GM12878 (cell line): Measurements from ENCODE around the gene CHD6. TPM values are rescaled to one million over a fixed set of nuclear protein-coding genes. Genes with fewer than 3 reads are reported as not detected.

ENCODE experiments used
- ATAC-seq: fragments of 200-7000 bp; cut with Tn5 transposase; 3 replicates; pipeline ENCODE4 v1.9.1; 2020; ENCODE audit warnings: mild to moderate bottlenecking, moderate library complexity
- BruUV-seq: library from RNA; stranded (reverse); fragments of 400-500 nt; replicated peaks from 2 replicates; lab custom pipeline; 2021; lab: Mats Ljungman, UMichigan
- CTCF ChIA-PET: fragments of 300-600 bp; sonication (Branson Sonifier 250); formaldehyde crosslinking; extraction: SDS; loops from one replicate; lab custom pipeline; 2021; ENCODE audit warnings: inconsistent platforms; lab: Yijun Ruan, JAX
- POLR2A ChIA-PET: fragments of 350-600 bp; formaldehyde crosslinking; extraction: SDS; loops from one replicate; lab custom pipeline; 2021; ENCODE audit warnings: inconsistent platforms; lab: Charles Lee
- RAD21 ChIA-PET: fragments of 300-600 bp; sonication (Branson Sonifier 250); formaldehyde crosslinking; loops from one replicate; lab custom pipeline; 2023; ENCODE audit warnings: antibody characterized with exemption; ENCODE audit not compliant: unreplicated experiment; lab: Charles Lee
- SMC1A ChIA-PET: fragments of 300-600 bp; sonication (Branson Sonifier 250); formaldehyde crosslinking; loops from one replicate; lab custom pipeline; 2023; ENCODE audit not compliant: unreplicated experiment, uncharacterized antibody; lab: Charles Lee
- DNase-seq: peaks from one replicate; pipeline ENCODE4 v3.0.0-alpha.2; 2011; ENCODE audit warnings: low read depth, low spot score
- FAIRE-seq: peaks from 3 replicates; lab custom pipeline; 2011; peaks lifted over from hg19 to GRCh38; lab: Jason Lieb, UNC
- H2AFZ ChIP-seq: 2 replicates; pipeline ENCODE4 v1.6.0; 2011; ENCODE audit warnings: low read depth, low read length, control low read depth; ENCODE audit not compliant: control insufficient read depth
- H3K27ac ChIP-seq: 2 replicates; pipeline ENCODE4 v1.5.1; 2011; ENCODE audit warnings: control low read depth; ENCODE audit not compliant: control insufficient read depth, insufficient read depth
- H3K27me3 ChIP-seq, 2 experiments: replicated peaks in 1 of 2; 2 replicates each; pipeline versions ENCODE4 v1.6.0 to v1.6.1; 2011; ENCODE audit warnings: low read length in 1 of 2; ENCODE audit not compliant: control insufficient read depth in 2 of 2, insufficient read depth in 2 of 2
- H3K36me3 ChIP-seq, 2 experiments: 2 replicates each; pipeline ENCODE4 v1.5.1; 2011; ENCODE audit warnings: low read length in 1 of 2; ENCODE audit not compliant: control insufficient read depth in 2 of 2, insufficient read depth in 2 of 2
- H3K4me1 ChIP-seq: 2 replicates; pipeline ENCODE4 v1.6.1; 2011; ENCODE audit warnings: mild to moderate bottlenecking, low read length, moderate library complexity, mixed read lengths; ENCODE audit not compliant: control insufficient read depth, insufficient read depth
- H3K4me2 ChIP-seq: 2 replicates; pipeline ENCODE4 v1.6.0; 2011; ENCODE audit warnings: control low read depth; ENCODE audit not compliant: control insufficient read depth, insufficient read depth
- H3K4me3 ChIP-seq: fragments of 200-600 bp; sonication (generic); 2 replicates; pipeline ENCODE4 v1.5.1; 2016
- H3K79me2 ChIP-seq: 2 replicates; pipeline ENCODE4 v1.6.0; 2011; ENCODE audit warnings: low read length; ENCODE audit not compliant: control insufficient read depth, insufficient read depth
- H3K9ac ChIP-seq: 2 replicates; pipeline ENCODE4 v1.8.0; 2011; ENCODE audit warnings: low read length, control low read depth, mixed read lengths; ENCODE audit not compliant: control insufficient read depth, insufficient read depth
- H3K9me3 ChIP-seq: replicated peaks from 3 replicates; pipeline ENCODE4 v1.5.1; 2011; ENCODE audit warnings: mild to moderate bottlenecking, low read length; ENCODE audit not compliant: control insufficient read depth, insufficient read depth
- H4K20me1 ChIP-seq: 2 replicates; pipeline ENCODE4 v1.6.0; 2011; ENCODE audit not compliant: control insufficient read depth, insufficient read depth
- CHD4 ChIP-seq: fragments of 200-600 bp; sonication (generic); IDR thresholded peaks from 2 replicates; pipeline ENCODE4 v1.6.1; 2016; ENCODE audit warnings: mild to moderate bottlenecking
- E2F8 ChIP-seq: fragments of 450-650 bp; IDR thresholded peaks from 2 replicates; pipeline ENCODE4 v1.6.1; 2018; ENCODE audit warnings: mild to moderate bottlenecking, low read depth, moderate library complexity; ENCODE audit not compliant: partially characterized antibody
- FOS ChIP-seq: IDR thresholded peaks from 3 replicates; pipeline ENCODE4 v1.6.1; 2011; ENCODE audit warnings: borderline replicate concordance; ENCODE audit not compliant: insufficient read length; ENCODE audit errors: extremely low read depth
- FOXM1 ChIP-seq: IDR thresholded peaks from 2 replicates; pipeline ENCODE4 v1.6.1; 2012; ENCODE audit warnings: low read depth, mild to moderate bottlenecking, inconsistent platforms, low read length, moderate library complexity
- HDAC6 ChIP-seq: fragments of 200-600 bp; sonication (generic); IDR thresholded peaks from one replicate; pipeline ENCODE4 v1.8.0; 2017; ENCODE audit warnings: antibody characterized with exemption; ENCODE audit not compliant: unreplicated experiment
- MTA2 ChIP-seq: fragments of 450-650 bp; IDR thresholded peaks from 2 replicates; pipeline ENCODE4 v1.6.1; 2016; ENCODE audit warnings: low read depth, mild to moderate bottlenecking, moderate library complexity
- NFYA ChIP-seq: IDR thresholded peaks from 2 replicates; pipeline ENCODE4 v1.6.1; 2011; ENCODE audit warnings: low read depth, mild to moderate bottlenecking, low read length, improper control_type of control experiment, borderline replicate concordance
- RFX5 ChIP-seq: IDR thresholded peaks from 2 replicates; pipeline ENCODE4 v1.6.1; 2011; ENCODE audit warnings: low read depth, low read length, improper control_type of control experiment
- SMC3 ChIP-seq: IDR thresholded peaks from 2 replicates; pipeline ENCODE4 v1.6.1; 2011; ENCODE audit warnings: low read length, improper control_type of control experiment, borderline replicate concordance
- TARDBP ChIP-seq: IDR thresholded peaks from 2 replicates; pipeline ENCODE4 v1.6.1; 2016; ENCODE audit warnings: borderline replicate concordance
- ZBTB11 ChIP-seq: fragments of 450-650 bp; formaldehyde crosslinking; IDR thresholded peaks from 2 replicates; pipeline ENCODE4 v1.5.0; 2022; ENCODE audit warnings: mild to moderate bottlenecking, missing genetic modification characterization
- WGBS: methylation state at CpG from one replicate; pipeline ENCODE4 v1.1.6; 2016; ENCODE audit warnings: low lambda C conversion rate; ENCODE audit not compliant: insufficient replicate concordance, insufficient coverage; ENCODE audit errors: missing lambda C conversion rate; 5-methylcytosine and 5-hydroxymethylcytosine counted together
- in situ Hi-C: fragments of 300-500 bp; cut with MboI; formaldehyde crosslinking; loops from 9 replicates; pipeline ENCODE4 v1.14.3; 2018; ENCODE audit warnings: mixed read lengths
- intact Hi-C: fragments of 100-400 bp; cut with micrococcal nuclease; formaldehyde crosslinking; loops from one replicate; pipeline ENCODE4 v1.14.2; 2022; ENCODE audit not compliant: unreplicated experiment
- polyA plus RNA-seq, 11 experiments: library from polyadenylated mRNA; depleted of rRNA in 4 of 11; unstranded in 6 of 11; stranded (reverse) in 5 of 11; fragments of >200 nt; fragmentation: Nextera tagmentation in 4 of 11; fragmentation: Illumina TruSeq in 1 of 11; extraction: Ambion mirVana in 4 of 11; extraction: Trizol in 1 of 11; gene quantifications; 1 replicate in 1 of 11; 2 replicates in 10 of 11; pipeline versions ENCODE4 v1.2.1 to v1.2.3, GENCODE V29; 2011 to 2016; ENCODE audit warnings: inconsistent platforms in 2 of 11, missing spikeins in 2 of 11, low read depth in 1 of 11
- total RNA-seq, 4 experiments: library from RNA; depleted of rRNA in 3 of 4; stranded (reverse); fragments of >200 nt in 3 of 4; fragmentation: Illumina TruSeq in 1 of 4; extraction: Trizol in 1 of 4; gene quantifications; 2 replicates each; pipeline versions ENCODE4 v1.2.1 to v1.2.3, GENCODE V29; 2013 to 2021

Gene CHD6
- total and polyA plus RNA-seq, 10 of the 15 experiments (the other 5 are each of a cell fraction or from before 2014, with no cell fraction given) = 4.3 to 25.5 (median 17.1) TPM

DNA sequence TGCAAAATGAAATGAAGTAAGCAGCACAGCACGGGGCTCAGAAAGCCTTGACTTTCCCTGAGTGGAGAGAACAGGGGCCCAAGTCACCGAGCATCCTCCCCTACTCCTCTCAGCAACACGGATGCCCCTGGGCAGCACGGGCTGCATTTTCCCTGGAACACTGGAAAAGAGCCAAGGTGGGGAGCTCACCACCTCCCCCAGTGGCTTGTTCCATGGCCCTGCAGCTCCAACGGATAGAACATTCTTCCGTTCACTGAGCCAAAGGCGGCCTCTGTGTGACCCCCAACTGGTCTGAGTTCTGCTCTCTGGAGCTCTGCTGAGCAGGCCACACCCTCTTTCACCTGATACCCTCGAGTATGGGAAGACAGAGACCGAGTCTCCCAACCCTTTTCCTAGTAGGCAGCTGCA lies 230.7 kb downstream of the CHD6 start:
- POLR2A ChIA-PET = no interaction called here
- no peak for DNase-seq
- intact Hi-C loops (no loop called here), in situ Hi-C loops (no loop called here)
- Histone ChIP-seq H3K27me3 (no peaks in the 10 kb centered on the region), H3K4me3 (no peak overlapping the region), H3K27ac (no peak overlapping the region), H3K4me1 (no peaks in the 10 kb centered on the region), H3K36me3 (no peaks in the 10 kb centered on the region), H2AFZ (no peak overlapping the region)
- no TSS peak for BruUV-seq
- FAIRE-seq = no peak
- no peak for TF ChIP-seq HDAC6
- TF ChIP-seq RFX5 = no peak
- TF ChIP-seq FOXM1 = no peak
- no peak for TF ChIP-seq MTA2
- no peak for TF ChIP-seq FOS
- TF ChIP-seq CHD4 = no peak
- TF ChIP-seq, all 136 proteins: peak for 0
- H3K9me3 ChIP-seq = no peaks in the 10 kb centered on the region
- SMC1A ChIA-PET = no interaction called here
- WGBS = 24% methylated on average over 9 of the region's 9 CpGs
- H3K4me2 ChIP-seq = no peak overlapping the region
- no peak for ATAC-seq
- RAD21 ChIA-PET = interaction anchor here (0.6 kb wide), 1 partner anchor 14 kb away, joined by 3 read pairs; no protein-coding TSS in a partner anchor
- CTCF ChIA-PET = no interaction called here
- no peak overlapping the region for H3K9ac ChIP-seq
- H4K20me1 ChIP-seq = no peaks in the 10 kb centered on the region
- no peaks in the 10 kb centered on the region for H3K79me2 ChIP-seq

GRCh38 chr20:41386502-41387427 lies 231.4 kb downstream of the CHD6 start:
- Histone ChIP-seq H4K20me1 (no peaks in the 10 kb centered on the region), H3K9me3 (no peaks in the 10 kb centered on the region), H3K27me3 (no peaks in the 10 kb centered on the region), H3K79me2 (no peaks in the 10 kb centered on the region), H3K4me1 (no peaks in the 10 kb centered on the region), H2AFZ (no peak overlapping the region), H3K36me3 (no peaks in the 10 kb centered on the region), H3K9ac (no peak overlapping the region), H3K27ac (no peak overlapping the region), H3K4me3 (no peak overlapping the region), H3K4me2 (no peak overlapping the region)
- FAIRE-seq = no peak
- ChIA-PET CTCF (no interaction called here), SMC1A (no interaction called here), RAD21 (no interaction called here), POLR2A (no interaction called here)
- DNase-seq = no peak
- 36% methylated on average over 14 of the region's 14 CpGs for WGBS
- ATAC-seq = no peak
- intact Hi-C loops (no loop called here), in situ Hi-C loops (no loop called here)
- no TSS peak for BruUV-seq
- TF ChIP-seq NFYA (no peak), TARDBP (no peak), ZBTB11 (CRISPR knock-in tag) (no peak), SMC3 (no peak), E2F8 (no peak)
